Stimulated activated CD4-positive, alpha-beta T cell treated with anti-CD3 and anti-CD28 coated beads, Interleukin-15, amount 100 ng/mL, for 1 hour (primary cell): ENCODE measurements around the gene TNFSF18.

Experiments used
- DNase-seq, 2 donors: peaks; one replicate each; pipeline ENCODE4 v3.0.0-alpha.2; 2020; ENCODE audit warnings: low read depth in 1 of 2, low spot score in 1 of 2

TNFSF18 gene

GRCh38 chr1:173039626-173040025 lies 11.1 kb downstream of the TNFSF18 start:
- DNase-seq, result no peak

- DNase-seq, result no peak
Measured at GRCh38 chr1:173038875-173039554, 11.7 kb downstream of the TNFSF18 start.

GRCh38 chr1:173024543-173024942 lies 26.2 kb downstream of the TNFSF18 start:
- no peak for DNase-seq

- DNase-seq, result no peak
Measured at GRCh38 chr1:173023343-173023742, 27.4 kb downstream of the TNFSF18 start.

- DNase-seq, result no peak
Measured at GRCh38 chr1:173020138-173020750, 30.5 kb downstream of the TNFSF18 start.

- DNase-seq, result no peak
Measured at GRCh38 chr1:173017792-173018191, 32.9 kb downstream of the TNFSF18 start.

GRCh38 chr1:173016419-173016818 lies 34.3 kb downstream of the TNFSF18 start:
- no peak for DNase-seq

- DNase-seq, result no peak
Measured at GRCh38 chr1:173015629-173016028, 35.1 kb downstream of the TNFSF18 start.

GRCh38 chr1:173014160-173014559 lies 36.6 kb downstream of the TNFSF18 start:
- no peak for DNase-seq

GRCh38 chr1:173012126-173012525 lies 38.6 kb downstream of the TNFSF18 start:
- DNase-seq, result no peak

GRCh38 chr1:173009597-173009996 lies 41.1 kb downstream of the TNFSF18 start:
- DNase-seq, result no peak

- no peak for DNase-seq
Measured at GRCh38 chr1:173005196-173005864, 45.4 kb downstream of the TNFSF18 start.

- no peak for DNase-seq
Measured at GRCh38 chr1:173002891-173003838, 47.6 kb downstream of the TNFSF18 start.

- no peak for DNase-seq
Measured at GRCh38 chr1:172999349-172999748, 51.4 kb downstream of the TNFSF18 start.

GRCh38 chr1:172997941-172998361 lies 52.8 kb downstream of the TNFSF18 start:
- DNase-seq, result no peak

- no peak for DNase-seq
Measured at GRCh38 chr1:172993640-172994039, 57.1 kb downstream of the TNFSF18 start.

GRCh38 chr1:172991674-172992400 lies 58.9 kb downstream of the TNFSF18 start:
- no peak for DNase-seq

GRCh38 chr1:172990598-172991215 lies 60.0 kb downstream of the TNFSF18 start:
- no peak for DNase-seq
